ENCODE measurements around the gene RPL37A.
"Not testable (repeated sequence)": the region's sequence is repeated elsewhere in the genome, so short reads cannot be mapped to it uniquely, and the experiment has no call there.

The RPL37A gene

GRCh38 chr2:216503159-216503629, 4.5 kb downstream of the RPL37A start:
- peaks cover 37% of the 10 kb centered on the region for H3K36me3 ChIP-seq (ENCODE audit: insufficient read depth, low read length)
- H3K4me1 ChIP-seq (ENCODE audit: insufficient read depth, low read length), result peaks cover 17% of the 10 kb centered on the region
- no peaks in the 10 kb centered on the region for H3K9me3 ChIP-seq (ENCODE audit: low read length)
- H3K27ac ChIP-seq (ENCODE audit: low read depth, low read length), result no peak overlapping the region
- H3K9ac ChIP-seq (ENCODE audit: low read length), result no peak overlapping the region
- H3K27me3 ChIP-seq (ENCODE audit: control insufficient read depth in 1 of 2, insufficient read depth in 2 of 2, low read length in 2 of 2), result no peaks in the 10 kb centered on the region
- H3K4me3 ChIP-seq (ENCODE audit: low read depth in 1 of 2, low read length in 2 of 2), result no peak overlapping the region

- Histone ChIP-seq H3K27ac (ENCODE audit: low read depth, low read length) (no peak overlapping the region), H3K36me3 (ENCODE audit: insufficient read depth, low read length) (peaks cover 37% of the 10 kb centered on the region), H3K4me3 (ENCODE audit: low read depth in 1 of 2, low read length in 2 of 2) (no peak overlapping the region), H3K27me3 (ENCODE audit: control insufficient read depth in 1 of 2, insufficient read depth in 2 of 2, low read length in 2 of 2) (no peaks in the 10 kb centered on the region), H3K9ac (ENCODE audit: low read length) (no peak overlapping the region), H3K4me1 (ENCODE audit: insufficient read depth, low read length) (peaks cover 17% of the 10 kb centered on the region), H3K9me3 (ENCODE audit: low read length) (no peaks in the 10 kb centered on the region)
Observed at GRCh38 chr2:216503697-216504375, 5.2 kb downstream of the RPL37A start.

- no peak overlapping the region for H3K4me3 ChIP-seq (ENCODE audit: low read depth in 1 of 2, low read length in 2 of 2)
- H3K4me1 ChIP-seq (ENCODE audit: insufficient read depth, low read length), result peaks cover 16% of the 10 kb centered on the region
- H3K9me3 ChIP-seq (ENCODE audit: low read length), result no peaks in the 10 kb centered on the region
- no peak overlapping the region for H3K9ac ChIP-seq (ENCODE audit: low read length)
- H3K27me3 ChIP-seq (ENCODE audit: control insufficient read depth in 1 of 2, insufficient read depth in 2 of 2, low read length in 2 of 2), result no peaks in the 10 kb centered on the region
- no peak overlapping the region for H3K27ac ChIP-seq (ENCODE audit: low read depth, low read length)
- H3K36me3 ChIP-seq (ENCODE audit: insufficient read depth, low read length), result peaks cover 36% of the 10 kb centered on the region
Observed at GRCh38 chr2:216504376-216504762, 5.7 kb downstream of the RPL37A start.

- H3K27me3 ChIP-seq (ENCODE audit: control insufficient read depth in 1 of 2, insufficient read depth in 2 of 2, low read length in 2 of 2), result no peaks in the 10 kb centered on the region
- H3K4me3 ChIP-seq (ENCODE audit: low read depth in 1 of 2, low read length in 2 of 2), result no peak overlapping the region
- H3K27ac ChIP-seq (ENCODE audit: low read depth, low read length), result no peak overlapping the region
- H3K9me3 ChIP-seq (ENCODE audit: low read length), result no peaks in the 10 kb centered on the region
- H3K36me3 ChIP-seq (ENCODE audit: insufficient read depth, low read length), result peaks cover 25% of the 10 kb centered on the region
- peaks cover 5% of the 10 kb centered on the region for H3K4me1 ChIP-seq (ENCODE audit: insufficient read depth, low read length)
- H3K9ac ChIP-seq (ENCODE audit: low read length), result no peak overlapping the region
Observed at GRCh38 chr2:216505133-216506106, 6.8 kb downstream of the RPL37A start.

- Histone ChIP-seq H3K27me3 (ENCODE audit: control insufficient read depth in 1 of 2, insufficient read depth in 2 of 2, low read length in 2 of 2) (no peaks in the 10 kb centered on the region), H3K27ac (ENCODE audit: low read depth, low read length) (no peak overlapping the region), H3K4me3 (ENCODE audit: low read depth in 1 of 2, low read length in 2 of 2) (no peak overlapping the region), H3K36me3 (ENCODE audit: insufficient read depth, low read length) (peaks cover 10% of the 10 kb centered on the region), H3K4me1 (ENCODE audit: insufficient read depth, low read length) (no peaks in the 10 kb centered on the region), H3K9ac (ENCODE audit: low read length) (no peak overlapping the region), H3K9me3 (ENCODE audit: low read length) (no peaks in the 10 kb centered on the region)
Observed at GRCh38 chr2:216507220-216508160, 8.8 kb downstream of the RPL37A start.

GRCh38 chr2:216508229-216508628, 9.6 kb downstream of the RPL37A start:
- H3K4me1 ChIP-seq (ENCODE audit: insufficient read depth, low read length), result no peaks in the 10 kb centered on the region
- no peak overlapping the region for H3K27ac ChIP-seq (ENCODE audit: low read depth, low read length)
- no peak overlapping the region for H3K4me3 ChIP-seq (ENCODE audit: low read depth in 1 of 2, low read length in 2 of 2)
- no peaks in the 10 kb centered on the region for H3K9me3 ChIP-seq (ENCODE audit: low read length)
- no peaks in the 10 kb centered on the region for H3K27me3 ChIP-seq (ENCODE audit: control insufficient read depth in 1 of 2, insufficient read depth in 2 of 2, low read length in 2 of 2)
- H3K9ac ChIP-seq (ENCODE audit: low read length), result no peak overlapping the region
- H3K36me3 ChIP-seq (ENCODE audit: insufficient read depth, low read length), result peaks cover 4% of the 10 kb centered on the region

GRCh38 chr2:216516730-216517350, 18.2 kb downstream of the RPL37A start:
- no peaks in the 10 kb centered on the region for H3K9me3 ChIP-seq (ENCODE audit: low read length)
- H3K27ac ChIP-seq (ENCODE audit: low read depth, low read length), result no peak overlapping the region
- H3K4me1 ChIP-seq (ENCODE audit: insufficient read depth, low read length), result no peaks in the 10 kb centered on the region
- H3K4me3 ChIP-seq (ENCODE audit: low read depth in 1 of 2, low read length in 2 of 2), result no peak overlapping the region
- no peaks in the 10 kb centered on the region for H3K36me3 ChIP-seq (ENCODE audit: insufficient read depth, low read length)
- no peaks in the 10 kb centered on the region for H3K27me3 ChIP-seq (ENCODE audit: control insufficient read depth in 1 of 2, insufficient read depth in 2 of 2, low read length in 2 of 2)
- no peak overlapping the region for H3K9ac ChIP-seq (ENCODE audit: low read length)

GRCh38 chr2:216517447-216518225, 19.0 kb downstream of the RPL37A start:
- no peaks in the 10 kb centered on the region for H3K9me3 ChIP-seq (ENCODE audit: low read length)
- no peaks in the 10 kb centered on the region for H3K36me3 ChIP-seq (ENCODE audit: insufficient read depth, low read length)
- no peak overlapping the region for H3K27ac ChIP-seq (ENCODE audit: low read depth, low read length)
- H3K4me3 ChIP-seq (ENCODE audit: low read depth in 1 of 2, low read length in 2 of 2), result no peak overlapping the region
- H3K4me1 ChIP-seq (ENCODE audit: insufficient read depth, low read length), result no peaks in the 10 kb centered on the region
- H3K9ac ChIP-seq (ENCODE audit: low read length), result no peak overlapping the region
- H3K27me3 ChIP-seq (ENCODE audit: control insufficient read depth in 1 of 2, insufficient read depth in 2 of 2, low read length in 2 of 2), result no peaks in the 10 kb centered on the region

- H3K36me3 ChIP-seq (ENCODE audit: insufficient read depth, low read length); H3K9ac ChIP-seq (ENCODE audit: low read length); H3K4me1 ChIP-seq (ENCODE audit: insufficient read depth, low read length); H3K9me3 ChIP-seq (ENCODE audit: low read length); H3K27me3 ChIP-seq (ENCODE audit: control insufficient read depth in 1 of 2, insufficient read depth in 2 of 2, low read length in 2 of 2); H3K4me3 ChIP-seq (ENCODE audit: low read depth in 1 of 2, low read length in 2 of 2); H3K27ac ChIP-seq (ENCODE audit: low read depth, low read length): not testable (repeated sequence)
Observed at GRCh38 chr2:216518566-216519119, 20.0 kb downstream of the RPL37A start.

- no peaks in the 10 kb centered on the region for H3K4me1 ChIP-seq (ENCODE audit: insufficient read depth, low read length)
Observed at GRCh38 chr2:216519154-216519762, 20.6 kb downstream of the RPL37A start.

More at GRCh38 chr2:216519154-216519762, 20.6 kb downstream of the RPL37A start:
- Histone ChIP-seq H3K4me3 (ENCODE audit: low read depth in 1 of 2, low read length in 2 of 2) (no peak overlapping the region), H3K27me3 (ENCODE audit: control insufficient read depth in 1 of 2, insufficient read depth in 2 of 2, low read length in 2 of 2) (no peaks in the 10 kb centered on the region), H3K27ac (ENCODE audit: low read depth, low read length) (no peak overlapping the region), H3K36me3 (ENCODE audit: insufficient read depth, low read length) (no peaks in the 10 kb centered on the region), H3K9me3 (ENCODE audit: low read length) (no peaks in the 10 kb centered on the region), H3K9ac (ENCODE audit: low read length) (no peak overlapping the region)

All from muscle layer of colon (tissue), 2 donors.